Right lobe of liver (tissue), 4 donors: ENCODE measurements around the gene PRKN.

Experiments used
- CTCF ChIP-seq, 4 donors: fragments of 200-600 bp in 3 of 4; fragments of 450-650 bp in 1 of 4; IDR thresholded peaks; one replicate each; pipeline versions ENCODE4 v1.5.1 to v1.8.0; 2016 to 2022; ENCODE audit warnings: antibody characterized with exemption in 4 of 4, mild to moderate bottlenecking in 2 of 4
- POLR2A ChIP-seq: fragments of 450-650 bp; IDR thresholded peaks from one replicate; pipeline ENCODE4 v1.6.1; 2017; ENCODE audit warnings: antibody characterized with exemption, mild to moderate bottlenecking
- donor health status: DM: no; HTN: no; CAD: no.
- donor health status: DM: no; HTN: no; CAD: no.
- donor health status: DM: no; HTN: yes; CAD: no.

DNA sequence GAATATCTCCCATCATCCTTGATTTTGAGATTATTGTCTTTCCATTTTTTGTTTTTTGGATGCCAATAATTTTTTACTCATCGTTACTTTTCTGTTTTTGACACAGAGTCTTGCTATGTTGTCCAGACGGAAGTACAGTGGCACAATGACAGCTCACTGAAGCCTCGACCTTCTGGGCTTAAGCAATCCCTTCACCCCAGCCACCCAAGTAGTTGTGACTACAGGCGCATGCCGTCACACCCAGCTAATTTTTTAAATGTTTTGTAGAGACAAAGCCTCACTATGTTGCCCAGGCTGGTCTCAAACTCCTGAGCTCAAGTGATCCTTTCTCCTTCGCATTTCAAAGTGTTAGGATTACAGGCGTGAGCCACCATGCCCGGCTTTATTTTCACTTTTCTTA lies 851.3 kb downstream of the PRKN start:
- TF ChIP-seq CTCF (IDR thresholded peaks at IDR 0.05) (no peak), POLR2A (no peak)
